WTC11 (cell line): ENCODE measurements around the gene DAB1. TPM values are rescaled to one million over a fixed set of nuclear protein-coding genes. Genes with fewer than 3 reads are reported as not detected.
"Not testable (repeated sequence)": the region's sequence is repeated elsewhere in the genome, so short reads cannot be mapped to it uniquely, and the experiment has no call there.

Experiments used
- ATAC-seq: fragments of 200-7000 bp; cut with Tn5 transposase; 2 replicates; pipeline ENCODE4 v1.10.0; 2021; ENCODE audit warnings: mild to moderate bottlenecking, moderate library complexity
- CTCF ChIA-PET: fragments of 300-600 bp; sonication (Branson Sonifier 250); formaldehyde crosslinking; loops from one replicate; lab custom pipeline; 2021; ENCODE audit warnings: antibody characterized with exemption; lab: Charles Lee
- POLR2A ChIA-PET: fragments of 350-600 bp; sonication (Branson Sonifier 250); formaldehyde crosslinking; loops from one replicate; lab custom pipeline; 2021; ENCODE audit warnings: antibody characterized with exemption; lab: Charles Lee
- DNase-seq: peaks from one replicate; pipeline ENCODE4 v3.0.0; 2021; ENCODE audit warnings: low spot score
- H3K27ac Mint-ChIP-seq: 2 replicates; pipeline ENCODE4 v1.8.0; 2021; ENCODE audit warnings: mixed read lengths
- H3K27me3 Mint-ChIP-seq: 2 replicates; pipeline ENCODE4 v1.8.0; 2021; ENCODE audit warnings: low read depth, mild to moderate bottlenecking, moderate library complexity, mixed read lengths
- H3K36me3 Mint-ChIP-seq: 2 replicates; pipeline ENCODE4 v1.8.0; 2021; ENCODE audit warnings: mixed read lengths
- H3K4me1 Mint-ChIP-seq: 2 replicates; pipeline ENCODE4 v1.8.0; 2022; ENCODE audit warnings: mixed read lengths
- H3K4me3 Mint-ChIP-seq: 2 replicates; pipeline ENCODE4 v1.8.0; 2021; ENCODE audit warnings: mild to moderate bottlenecking, moderate library complexity, mixed read lengths
- H3K9me3 Mint-ChIP-seq: 2 replicates; pipeline ENCODE4 v1.8.0; 2021; ENCODE audit warnings: mixed read lengths
- ATF2 ChIP-seq: sonication (generic); formaldehyde crosslinking; IDR thresholded peaks from 2 replicates; pipeline ENCODE4 v1.8.1; 2022; ENCODE audit warnings: low read depth, missing genetic modification reagents, borderline replicate concordance
- FOXK1 ChIP-seq: sonication (generic); formaldehyde crosslinking; IDR thresholded peaks from 2 replicates; pipeline ENCODE4 v1.8.0; 2022; ENCODE audit warnings: mild to moderate bottlenecking, moderate library complexity, missing genetic modification reagents
- NFE2L1 ChIP-seq: sonication (generic); formaldehyde crosslinking; IDR thresholded peaks from 2 replicates; pipeline ENCODE4 v1.8.1; 2023; ENCODE audit warnings: missing genetic modification reagents
- NFYB ChIP-seq: sonication (generic); formaldehyde crosslinking; conservative IDR thresholded peaks from 2 replicates; pipeline ENCODE4 v1.8.0; 2022; ENCODE audit warnings: low read depth, missing genetic modification reagents
- NR3C1 ChIP-seq: sonication (generic); formaldehyde crosslinking; conservative IDR thresholded peaks from 2 replicates; pipeline ENCODE4 v1.8.1; 2023; ENCODE audit warnings: low read depth, mild to moderate bottlenecking, missing genetic modification reagents
- PRDM15 ChIP-seq: sonication (generic); formaldehyde crosslinking; IDR thresholded peaks from 2 replicates; pipeline ENCODE4 v1.8.0; 2022; ENCODE audit warnings: missing genetic modification reagents
- ZNF396 ChIP-seq: fragments of 250-450 bp; sonication (Bioruptor Pico); IDR thresholded peaks from 2 replicates; pipeline ENCODE4 v1.8.0; 2021; ENCODE audit warnings: mild to moderate bottlenecking, moderate library complexity, borderline replicate concordance
- ZSCAN18 ChIP-seq: fragments of 250-450 bp; sonication (Bioruptor Pico); IDR thresholded peaks from 2 replicates; pipeline ENCODE4 v2.1.2; 2022; ENCODE audit warnings: mild to moderate bottlenecking, moderate library complexity
- total RNA-seq: library from RNA; stranded (reverse); gene quantifications from 3 replicates; pipeline ENCODE4 v1.2.3, GENCODE V29; 2021
- TF ChIP-seq, protein P1 (sequence below): sonication (generic); formaldehyde crosslinking; IDR thresholded peaks from 2 replicates; pipeline ENCODE4 v1.8.1; 2023; ENCODE audit warnings: mild to moderate bottlenecking, missing genetic modification reagents, borderline replicate concordance
- TF ChIP-seq, protein P2 (sequence below): sonication (generic); formaldehyde crosslinking; IDR thresholded peaks from 2 replicates; pipeline ENCODE4 v1.8.1; 2022; ENCODE audit warnings: mild to moderate bottlenecking, moderate library complexity, missing genetic modification reagents
- TF ChIP-seq, protein P3 (sequence below): sonication (generic); formaldehyde crosslinking; IDR thresholded peaks from 2 replicates; pipeline ENCODE4 v1.8.1; 2023; ENCODE audit warnings: mild to moderate bottlenecking, moderate library complexity, missing genetic modification reagents
- TF ChIP-seq, protein P4 (sequence below): sonication (generic); formaldehyde crosslinking; IDR thresholded peaks from 2 replicates; pipeline ENCODE4 v1.8.1; 2023; ENCODE audit warnings: mild to moderate bottlenecking, missing genetic modification reagents, moderate library complexity

The DAB1 gene
- total RNA-seq, 1 experiment from 2014 or later: 10.7 TPM

- ATAC-seq: 0 out of 2 replicates have a peak, but pooled peaks have one; percentile 32
- POLR2A ChIA-PET: no interaction called here
- no peak for DNase-seq
- no peaks in the 10 kb centered on the region for H3K36me3 Mint-ChIP-seq
- H3K9me3 Mint-ChIP-seq: no peaks in the 10 kb centered on the region; the same call in 1 of the 2 replicates
- CTCF ChIA-PET: no interaction called here
- H3K4me1 Mint-ChIP-seq: peaks cover 43% of the 10 kb centered on the region
- no peak overlapping the region; the same call in 1 of the 2 replicates for H3K27ac Mint-ChIP-seq
- H3K27me3 Mint-ChIP-seq: no peaks in the 10 kb centered on the region
- no peak for TF ChIP-seq FOXK1
- no peak for TF ChIP-seq NFE2L1 (CRISPR knock-in tag)
- no peak for TF ChIP-seq ATF2
- TF ChIP-seq, all 79 proteins: peak for 0
- no peak overlapping the region for H3K4me3 Mint-ChIP-seq
Observed at GRCh38 chr1:57345916-57346315, 77.9 kb downstream of the DAB1 start.

DNA sequence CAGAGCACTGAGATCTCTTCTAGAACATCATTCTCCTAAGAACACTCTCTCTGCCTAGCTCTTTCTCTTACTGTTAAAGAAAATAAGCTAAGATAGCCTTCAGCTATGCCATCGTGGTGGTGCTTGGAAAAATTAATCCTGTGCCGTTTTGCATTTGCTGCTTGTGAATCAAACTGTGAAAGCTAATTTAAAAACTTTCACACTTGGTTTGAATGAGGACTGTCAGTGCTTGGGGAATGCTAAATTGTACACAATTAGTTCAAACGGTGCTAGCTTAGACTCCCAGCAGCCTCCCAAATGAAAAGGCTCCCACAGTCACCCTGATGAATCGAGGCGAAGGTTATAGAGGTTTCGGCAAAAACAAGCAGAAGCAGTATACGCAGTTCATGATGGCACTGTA is 79.6 kb downstream of the DAB1 start:
- Mint-ChIP-seq H3K27me3 (no peaks in the 10 kb centered on the region), H3K9me3 (no peaks in the 10 kb centered on the region; the same call in 1 of the 2 replicates), H3K27ac (no peak overlapping the region), H3K36me3 (no peaks in the 10 kb centered on the region), H3K4me3 (no peak overlapping the region), H3K4me1 (peaks cover 35% of the 10 kb centered on the region)
- POLR2A ChIA-PET: no interaction called here
- TF ChIP-seq NFYB (CRISPR knock-in tag) (no peak), ZSCAN18 (no peak), NR3C1 (CRISPR knock-in tag) (no peak), ZNF396 (CRISPR knock-in tag) (no peak)
- TF ChIP-seq, protein P1, sequence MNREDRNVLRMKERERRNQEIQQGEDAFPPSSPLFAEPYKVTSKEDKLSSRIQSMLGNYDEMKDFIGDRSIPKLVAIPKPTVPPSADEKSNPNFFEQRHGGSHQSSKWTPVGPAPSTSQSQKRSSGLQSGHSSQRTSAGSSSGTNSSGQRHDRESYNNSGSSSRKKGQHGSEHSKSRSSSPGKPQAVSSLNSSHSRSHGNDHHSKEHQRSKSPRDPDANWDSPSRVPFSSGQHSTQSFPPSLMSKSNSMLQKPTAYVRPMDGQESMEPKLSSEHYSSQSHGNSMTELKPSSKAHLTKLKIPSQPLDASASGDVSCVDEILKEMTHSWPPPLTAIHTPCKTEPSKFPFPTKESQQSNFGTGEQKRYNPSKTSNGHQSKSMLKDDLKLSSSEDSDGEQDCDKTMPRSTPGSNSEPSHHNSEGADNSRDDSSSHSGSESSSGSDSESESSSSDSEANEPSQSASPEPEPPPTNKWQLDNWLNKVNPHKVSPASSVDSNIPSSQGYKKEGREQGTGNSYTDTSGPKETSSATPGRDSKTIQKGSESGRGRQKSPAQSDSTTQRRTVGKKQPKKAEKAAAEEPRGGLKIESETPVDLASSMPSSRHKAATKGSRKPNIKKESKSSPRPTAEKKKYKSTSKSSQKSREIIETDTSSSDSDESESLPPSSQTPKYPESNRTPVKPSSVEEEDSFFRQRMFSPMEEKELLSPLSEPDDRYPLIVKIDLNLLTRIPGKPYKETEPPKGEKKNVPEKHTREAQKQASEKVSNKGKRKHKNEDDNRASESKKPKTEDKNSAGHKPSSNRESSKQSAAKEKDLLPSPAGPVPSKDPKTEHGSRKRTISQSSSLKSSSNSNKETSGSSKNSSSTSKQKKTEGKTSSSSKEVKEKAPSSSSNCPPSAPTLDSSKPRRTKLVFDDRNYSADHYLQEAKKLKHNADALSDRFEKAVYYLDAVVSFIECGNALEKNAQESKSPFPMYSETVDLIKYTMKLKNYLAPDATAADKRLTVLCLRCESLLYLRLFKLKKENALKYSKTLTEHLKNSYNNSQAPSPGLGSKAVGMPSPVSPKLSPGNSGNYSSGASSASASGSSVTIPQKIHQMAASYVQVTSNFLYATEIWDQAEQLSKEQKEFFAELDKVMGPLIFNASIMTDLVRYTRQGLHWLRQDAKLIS (CRISPR knock-in tag): no peak
- CTCF ChIA-PET: interaction anchor here (0.7 kb wide), 1 partner anchor 79 kb away, joined by 3 read pairs; no protein-coding TSS in a partner anchor
- DNase-seq (no peak), ATAC-seq (no peak)

DNA sequence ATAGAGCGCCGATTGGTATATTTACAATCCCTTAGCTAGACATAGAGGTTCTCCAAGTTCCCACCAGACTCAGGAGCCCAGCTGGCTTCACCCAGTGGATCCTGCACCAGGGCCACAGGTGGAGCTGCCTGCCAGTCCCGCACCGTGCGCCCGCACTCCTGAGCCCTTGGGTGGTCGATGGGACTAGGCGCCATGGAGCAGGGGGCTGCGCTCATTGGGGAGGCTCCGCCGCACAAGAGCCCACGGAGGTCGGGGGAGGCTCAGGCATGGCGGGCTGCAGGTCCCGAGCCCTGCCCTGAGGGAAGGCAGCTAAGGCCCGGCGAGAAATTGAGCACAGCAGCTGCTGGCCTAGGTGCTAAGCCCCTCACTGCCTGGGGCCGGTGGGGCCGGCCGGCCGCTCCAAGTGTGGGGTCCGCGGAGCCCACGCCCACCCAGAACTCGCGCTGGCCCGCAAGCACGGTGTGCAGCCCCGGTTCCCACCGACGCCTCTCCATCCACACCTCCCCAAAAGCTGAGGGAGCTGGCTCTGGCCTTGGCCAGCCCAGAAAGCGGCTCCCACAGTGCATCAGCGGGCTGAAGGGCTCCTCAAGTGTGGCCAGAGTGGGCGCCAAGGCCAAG is 80.5 kb downstream of the DAB1 start:
- CTCF ChIA-PET: interaction anchor here (0.7 kb wide), 1 partner anchor 79 kb away, joined by 3 read pairs; no protein-coding TSS in a partner anchor
- H3K27me3 Mint-ChIP-seq, POLR2A ChIA-PET, H3K9me3 Mint-ChIP-seq, DNase-seq, ATAC-seq, H3K4me3 Mint-ChIP-seq, H3K27ac Mint-ChIP-seq, H3K36me3 Mint-ChIP-seq: not testable (repeated sequence)
- peaks cover 26% of the 10 kb centered on the region for H3K4me1 Mint-ChIP-seq

DNA sequence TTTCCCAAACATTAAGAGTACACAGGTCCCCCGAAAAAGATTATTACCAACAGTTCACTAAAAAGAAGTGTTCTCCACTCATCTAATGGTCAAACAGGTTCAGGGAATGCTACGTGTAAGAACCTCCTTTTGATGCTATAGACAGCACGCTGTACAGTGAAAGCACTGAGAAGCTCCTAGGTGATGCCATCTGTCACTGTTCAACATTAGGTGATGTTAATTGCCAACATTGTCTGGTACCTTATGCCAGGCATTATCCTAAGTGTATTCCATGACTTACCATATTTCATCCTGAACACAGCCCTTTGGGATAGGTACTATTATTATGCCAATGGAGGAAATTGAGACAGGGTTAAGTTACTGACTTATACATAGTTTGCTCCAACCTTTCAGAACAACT is 82.1 kb downstream of the DAB1 start:
- POLR2A ChIA-PET: no interaction called here
- ATAC-seq: no peak
- Mint-ChIP-seq H3K27me3 (no peaks in the 10 kb centered on the region), H3K4me3 (no peak overlapping the region), H3K36me3 (no peaks in the 10 kb centered on the region), H3K4me1 (peaks cover 28% of the 10 kb centered on the region), H3K9me3 (no peaks in the 10 kb centered on the region; the same call in 1 of the 2 replicates), H3K27ac (no peak overlapping the region)
- CTCF ChIA-PET: no interaction called here
- no peak for DNase-seq
- TF ChIP-seq, protein P2, sequence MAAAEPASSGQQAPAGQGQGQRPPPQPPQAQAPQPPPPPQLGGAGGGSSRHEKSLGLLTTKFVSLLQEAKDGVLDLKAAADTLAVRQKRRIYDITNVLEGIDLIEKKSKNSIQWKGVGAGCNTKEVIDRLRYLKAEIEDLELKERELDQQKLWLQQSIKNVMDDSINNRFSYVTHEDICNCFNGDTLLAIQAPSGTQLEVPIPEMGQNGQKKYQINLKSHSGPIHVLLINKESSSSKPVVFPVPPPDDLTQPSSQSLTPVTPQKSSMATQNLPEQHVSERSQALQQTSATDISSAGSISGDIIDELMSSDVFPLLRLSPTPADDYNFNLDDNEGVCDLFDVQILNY (CRISPR knock-in tag): no peak
- TF ChIP-seq, protein P3, sequence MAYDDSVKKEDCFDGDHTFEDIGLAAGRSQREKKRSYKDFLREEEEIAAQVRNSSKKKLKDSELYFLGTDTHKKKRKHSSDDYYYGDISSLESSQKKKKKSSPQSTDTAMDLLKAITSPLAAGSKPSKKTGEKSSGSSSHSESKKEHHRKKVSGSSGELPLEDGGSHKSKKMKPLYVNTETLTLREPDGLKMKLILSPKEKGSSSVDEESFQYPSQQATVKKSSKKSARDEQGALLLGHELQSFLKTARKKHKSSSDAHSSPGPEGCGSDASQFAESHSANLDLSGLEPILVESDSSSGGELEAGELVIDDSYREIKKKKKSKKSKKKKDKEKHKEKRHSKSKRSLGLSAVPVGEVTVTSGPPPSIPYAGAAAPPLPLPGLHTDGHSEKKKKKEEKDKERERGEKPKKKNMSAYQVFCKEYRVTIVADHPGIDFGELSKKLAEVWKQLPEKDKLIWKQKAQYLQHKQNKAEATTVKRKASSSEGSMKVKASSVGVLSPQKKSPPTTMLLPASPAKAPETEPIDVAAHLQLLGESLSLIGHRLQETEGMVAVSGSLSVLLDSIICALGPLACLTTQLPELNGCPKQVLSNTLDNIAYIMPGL (CRISPR knock-in tag): no peak
- no peak for TF ChIP-seq PRDM15
- TF ChIP-seq, protein P4, sequence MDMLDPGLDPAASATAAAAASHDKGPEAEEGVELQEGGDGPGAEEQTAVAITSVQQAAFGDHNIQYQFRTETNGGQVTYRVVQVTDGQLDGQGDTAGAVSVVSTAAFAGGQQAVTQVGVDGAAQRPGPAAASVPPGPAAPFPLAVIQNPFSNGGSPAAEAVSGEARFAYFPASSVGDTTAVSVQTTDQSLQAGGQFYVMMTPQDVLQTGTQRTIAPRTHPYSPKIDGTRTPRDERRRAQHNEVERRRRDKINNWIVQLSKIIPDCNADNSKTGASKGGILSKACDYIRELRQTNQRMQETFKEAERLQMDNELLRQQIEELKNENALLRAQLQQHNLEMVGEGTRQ (CRISPR knock-in tag): no peak
